Measurements from ENCODE around the gene AIRE.

AIRE gene

DNA sequence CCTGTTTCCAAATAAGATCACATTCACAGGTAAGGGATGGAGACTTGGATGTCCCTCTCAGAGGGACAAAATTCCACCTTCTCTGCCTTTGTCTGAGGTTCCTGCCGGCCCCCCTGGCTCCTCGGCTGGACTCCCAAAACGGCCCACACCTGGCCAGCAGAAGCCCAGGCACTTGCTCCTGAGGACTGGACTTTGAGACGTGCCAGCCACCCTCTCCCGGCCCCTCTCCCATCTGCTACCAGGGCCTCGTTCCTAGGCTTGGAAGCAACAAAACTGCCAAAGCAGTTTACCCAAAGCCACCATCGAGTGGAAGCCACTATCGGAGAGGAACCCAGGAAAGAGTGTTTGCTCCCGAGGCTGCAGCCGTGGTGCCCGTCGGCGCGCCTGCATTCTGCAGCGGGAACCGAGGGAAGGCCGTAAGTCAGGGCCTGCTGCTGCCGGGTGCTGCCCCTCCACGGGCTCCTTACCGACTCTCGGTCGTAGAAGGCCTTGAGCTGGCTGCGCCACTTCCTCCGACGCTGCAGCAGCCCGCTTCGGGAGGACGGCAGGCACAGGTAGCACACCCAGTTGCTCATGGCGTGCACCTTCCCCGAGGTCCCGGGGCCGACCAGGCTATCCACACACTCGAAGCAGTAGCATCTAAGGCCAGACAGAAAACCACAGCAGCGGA lies 27.5 kb upstream of the AIRE start:
- TF ChIP-seq FOXP2 (optimal IDR thresholded peaks at IDR 0.05; ENCODE audit: control extremely low read depth, extremely low read length, insufficient read depth) (no peak), EZH2 (IDR thresholded peaks at IDR 0.05) (no peak), POLR2AphosphoS5 (IDR thresholded peaks at IDR 0.05; ENCODE audit: borderline replicate concordance, low read depth, low read length) (no peak)
- H3K4me3 ChIP-seq = no peak overlapping the region
- H3K9ac ChIP-seq (ENCODE audit: insufficient read length) = no peak overlapping the region
- H3K27ac ChIP-seq = no peak overlapping the region
- no peak for DNase-seq (ENCODE audit: low read depth, low spot score)
- no peaks in the 10 kb centered on the region for H3K9me3 ChIP-seq (ENCODE audit: low read depth, low read length)
- H3K36me3 ChIP-seq (ENCODE audit: insufficient read depth, low read length) = no peaks in the 10 kb centered on the region

DNA sequence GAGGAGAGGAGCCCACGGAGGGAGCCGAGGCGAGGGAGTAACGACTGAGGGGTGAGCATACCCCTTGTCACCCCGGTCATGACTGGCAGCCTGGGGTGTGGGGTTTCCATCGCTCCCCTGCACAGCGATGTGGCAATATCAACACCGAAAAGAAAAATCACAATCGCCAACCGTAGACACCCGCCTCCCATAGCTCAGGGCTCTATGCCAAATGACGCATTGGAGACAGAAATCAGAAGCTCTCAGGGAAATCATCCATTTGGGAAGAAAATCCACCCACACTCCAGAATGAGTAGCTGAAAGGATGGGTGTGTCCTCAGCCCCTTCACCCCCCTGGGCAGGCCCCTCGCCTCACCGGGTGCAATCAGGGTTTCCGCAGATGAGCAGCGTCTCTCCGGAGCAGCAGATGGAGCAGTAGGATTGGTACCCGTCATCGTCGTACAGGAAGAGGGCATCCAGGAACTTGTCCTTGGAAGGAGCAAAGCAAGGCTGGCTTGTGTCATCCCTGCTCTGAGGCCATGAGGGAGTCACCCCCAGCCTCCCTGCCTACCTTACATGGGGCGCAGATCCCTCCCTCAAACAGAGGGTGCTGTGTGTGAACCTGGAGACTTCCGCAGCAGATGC lies 26.5 kb upstream of the AIRE start:
- Histone ChIP-seq H3K4me3 (no peak overlapping the region), H3K9ac (ENCODE audit: insufficient read length) (no peak overlapping the region), H3K27ac (no peak overlapping the region), H3K9me3 (ENCODE audit: low read depth, low read length) (no peaks in the 10 kb centered on the region), H3K36me3 (ENCODE audit: insufficient read depth, low read length) (no peaks in the 10 kb centered on the region)
- TF ChIP-seq EZH2 (IDR thresholded peaks at IDR 0.05) = no peak
- no peak for TF ChIP-seq FOXP2 (optimal IDR thresholded peaks at IDR 0.05; ENCODE audit: control extremely low read depth, extremely low read length, insufficient read depth)
- TF ChIP-seq POLR2AphosphoS5 (IDR thresholded peaks at IDR 0.05; ENCODE audit: borderline replicate concordance, low read depth, low read length) = no peak
- DNase-seq (ENCODE audit: low read depth, low spot score) = no peak

DNA sequence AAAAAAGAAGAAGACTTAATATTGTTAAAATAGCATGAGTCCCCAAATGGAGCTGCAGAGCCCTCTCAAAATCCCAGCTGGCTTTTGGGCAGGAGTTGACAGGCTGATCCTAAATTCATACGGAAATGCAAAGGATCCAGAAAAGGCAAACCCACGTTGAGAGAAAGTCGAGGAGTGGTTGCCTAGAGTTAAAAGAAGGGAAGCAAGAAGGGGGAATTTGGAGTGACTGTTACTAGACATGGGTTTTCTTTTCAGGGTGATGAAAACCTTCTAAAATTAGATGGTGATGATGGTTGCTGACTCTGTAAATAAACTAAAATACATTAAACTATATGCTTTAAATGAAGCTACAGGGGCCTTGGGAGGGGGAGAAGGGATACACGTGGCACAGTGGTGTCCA lies 25.6 kb upstream of the AIRE start:
- no peaks in the 10 kb centered on the region for H3K9me3 ChIP-seq (ENCODE audit: low read depth, low read length)
- H3K36me3 ChIP-seq (ENCODE audit: insufficient read depth, low read length) = no peaks in the 10 kb centered on the region
- H3K9ac ChIP-seq (ENCODE audit: insufficient read length) = no peak overlapping the region
- no peak overlapping the region for H3K4me3 ChIP-seq
- H3K27ac ChIP-seq = no peak overlapping the region
- DNase-seq (ENCODE audit: low read depth, low spot score) = no peak
- no peak for TF ChIP-seq POLR2AphosphoS5 (IDR thresholded peaks at IDR 0.05; ENCODE audit: borderline replicate concordance, low read depth, low read length)
- TF ChIP-seq FOXP2 (optimal IDR thresholded peaks at IDR 0.05; ENCODE audit: control extremely low read depth, extremely low read length, insufficient read depth) = no peak
- no peak for TF ChIP-seq EZH2 (IDR thresholded peaks at IDR 0.05)

DNA sequence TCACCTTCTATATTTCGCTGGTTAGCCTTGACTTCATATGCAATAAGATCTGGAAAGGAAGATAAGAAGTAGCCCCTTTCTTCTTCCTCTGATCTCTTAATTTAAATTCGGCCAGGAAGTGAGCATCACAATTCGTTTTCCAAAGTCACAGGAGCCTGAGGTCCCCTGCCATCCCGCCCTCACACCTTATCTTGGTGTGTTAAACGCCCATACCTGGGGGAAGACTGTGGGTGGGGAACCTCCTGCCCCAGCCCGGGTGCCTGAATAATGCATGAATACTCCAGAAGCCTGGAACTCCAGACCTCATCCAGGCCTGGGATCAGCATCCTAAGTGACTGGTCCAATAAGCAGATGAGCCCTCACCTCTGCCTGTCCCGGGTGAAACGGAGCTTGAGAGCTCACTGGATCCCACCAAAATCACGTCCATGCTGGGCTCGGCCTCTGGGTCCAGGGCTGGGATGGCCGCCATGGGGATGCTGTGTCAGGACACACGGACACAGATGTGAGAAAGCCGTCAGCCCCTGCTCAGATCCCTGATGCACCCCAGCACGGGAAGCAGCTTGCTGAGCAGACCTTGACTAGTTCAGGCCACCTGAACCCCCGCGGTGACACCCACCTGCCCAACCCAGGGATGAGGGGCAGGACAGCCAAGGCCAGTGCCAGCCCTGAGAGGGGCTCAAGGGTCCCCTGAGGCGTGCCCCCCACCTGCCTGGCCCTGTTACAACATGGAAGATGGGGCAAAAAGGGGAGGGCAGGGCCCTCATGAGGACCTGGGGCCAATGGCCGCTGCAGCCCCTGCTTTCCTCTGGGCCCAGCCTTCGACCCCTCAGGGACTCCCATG lies 24.7 kb upstream of the AIRE start:
- H3K9ac ChIP-seq (ENCODE audit: insufficient read length) = no peak overlapping the region
- H3K27ac ChIP-seq = no peak overlapping the region
- DNase-seq (ENCODE audit: low read depth, low spot score) = no peak
- TF ChIP-seq EZH2 (IDR thresholded peaks at IDR 0.05) = no peak
- TF ChIP-seq FOXP2 (optimal IDR thresholded peaks at IDR 0.05; ENCODE audit: control extremely low read depth, extremely low read length, insufficient read depth) = no peak
- no peak for TF ChIP-seq POLR2AphosphoS5 (IDR thresholded peaks at IDR 0.05; ENCODE audit: borderline replicate concordance, low read depth, low read length)
- no peaks in the 10 kb centered on the region for H3K9me3 ChIP-seq (ENCODE audit: low read depth, low read length)
- H3K36me3 ChIP-seq (ENCODE audit: insufficient read depth, low read length) = no peaks in the 10 kb centered on the region
- no peak overlapping the region for H3K4me3 ChIP-seq

DNA sequence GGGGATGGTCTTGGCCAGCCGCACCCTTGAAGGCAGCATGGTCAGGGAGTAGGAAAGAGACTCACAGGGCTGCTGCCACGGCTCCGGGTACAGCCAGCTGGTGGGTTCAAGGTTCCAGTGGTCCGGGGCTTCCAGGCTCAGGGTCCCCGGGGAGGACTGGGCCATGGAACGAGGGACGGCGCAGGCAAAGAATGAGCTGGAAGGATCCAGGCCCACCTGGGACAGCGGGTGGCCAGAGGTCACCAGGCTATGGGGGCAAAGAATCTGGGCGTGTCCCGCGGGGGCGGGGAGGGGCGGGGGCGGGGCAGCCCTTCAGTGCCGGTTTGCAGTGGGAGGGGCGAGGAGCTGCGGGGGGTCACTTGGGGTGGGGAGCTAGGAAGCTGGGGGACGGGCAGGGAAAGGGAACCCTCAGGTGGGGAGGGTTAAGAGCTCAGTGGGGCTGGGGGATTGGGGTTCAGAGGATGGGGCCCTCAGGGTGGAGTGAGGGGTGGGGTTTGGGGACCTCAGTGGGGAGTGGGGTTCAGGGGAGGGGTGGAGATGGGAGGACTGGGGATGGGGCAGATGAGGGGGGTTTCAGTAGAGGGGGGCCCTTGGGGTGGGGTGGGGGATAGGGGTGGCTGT lies 23.9 kb upstream of the AIRE start, which contains the start of gene DNMT3L:
DNMT3L (minus strand) TSS at position 223 of the 621 bp plus-strand sequence. CDS start 638 bp downstream, outside the sequence.
- Histone ChIP-seq H3K9me3 (ENCODE audit: low read depth, low read length) (no peaks in the 10 kb centered on the region), H3K9ac (ENCODE audit: insufficient read length) (no peak within 1 kb of the TSS), H3K27ac (no peak within 1 kb of the TSS), H3K4me3 (no peak within 1 kb of the TSS), H3K36me3 (ENCODE audit: insufficient read depth, low read length) (no peaks in the 10 kb centered on the region)
- no peak for DNase-seq (ENCODE audit: low read depth, low spot score)
- no peak for TF ChIP-seq POLR2AphosphoS5 (IDR thresholded peaks at IDR 0.05; ENCODE audit: borderline replicate concordance, low read depth, low read length)
- TF ChIP-seq EZH2 (IDR thresholded peaks at IDR 0.05) = no peak
- TF ChIP-seq FOXP2 (optimal IDR thresholded peaks at IDR 0.05; ENCODE audit: control extremely low read depth, extremely low read length, insufficient read depth) = no peak

DNA sequence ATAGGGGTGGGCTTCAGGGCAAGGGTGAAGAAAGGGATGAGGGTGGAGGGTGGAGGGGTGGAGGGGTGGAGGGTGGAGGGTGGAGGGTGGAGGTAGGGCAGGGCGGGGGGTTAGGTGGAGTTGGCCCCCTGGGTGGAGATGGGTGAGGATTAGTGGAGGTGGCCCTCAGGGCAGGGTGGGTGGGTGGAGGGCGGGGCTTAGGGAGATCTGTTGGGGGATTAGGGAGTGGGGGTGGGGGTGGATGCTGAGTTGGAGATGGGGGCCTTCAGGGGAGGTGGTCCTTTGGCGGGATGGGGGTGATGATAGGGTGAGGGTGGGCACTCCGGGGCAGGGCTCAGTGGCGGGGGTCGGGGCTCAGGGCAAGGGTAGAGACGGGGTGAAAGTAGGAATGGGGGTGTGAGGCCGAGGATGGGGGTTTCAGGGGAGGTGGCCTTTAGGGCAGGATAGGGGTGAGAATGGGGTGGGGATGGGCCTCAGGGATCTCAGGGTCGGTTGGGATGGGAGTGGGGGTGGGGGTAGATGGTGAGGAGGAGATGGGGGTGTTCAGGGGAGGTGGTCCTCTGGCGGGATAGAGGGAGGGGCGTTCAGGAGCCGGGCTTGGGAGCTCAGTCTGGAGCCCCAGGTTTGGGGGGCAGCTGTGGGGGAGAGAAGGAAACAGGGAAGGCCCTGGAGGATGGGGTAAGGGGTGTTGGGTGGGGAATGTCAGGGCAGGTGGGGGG lies 23.2 kb upstream of the AIRE start:
- no peaks in the 10 kb centered on the region for H3K36me3 ChIP-seq (ENCODE audit: insufficient read depth, low read length)
- TF ChIP-seq POLR2AphosphoS5 (IDR thresholded peaks at IDR 0.05; ENCODE audit: borderline replicate concordance, low read depth, low read length) = no peak
- no peak for TF ChIP-seq FOXP2 (optimal IDR thresholded peaks at IDR 0.05; ENCODE audit: control extremely low read depth, extremely low read length, insufficient read depth)
- no peak for TF ChIP-seq EZH2 (IDR thresholded peaks at IDR 0.05)
- H3K27ac ChIP-seq = no peak overlapping the region
- DNase-seq (ENCODE audit: low read depth, low spot score) = no peak
- no peak overlapping the region for H3K9ac ChIP-seq (ENCODE audit: insufficient read length)
- H3K4me3 ChIP-seq = no peak overlapping the region
- H3K9me3 ChIP-seq (ENCODE audit: low read depth, low read length) = no peaks in the 10 kb centered on the region

DNA sequence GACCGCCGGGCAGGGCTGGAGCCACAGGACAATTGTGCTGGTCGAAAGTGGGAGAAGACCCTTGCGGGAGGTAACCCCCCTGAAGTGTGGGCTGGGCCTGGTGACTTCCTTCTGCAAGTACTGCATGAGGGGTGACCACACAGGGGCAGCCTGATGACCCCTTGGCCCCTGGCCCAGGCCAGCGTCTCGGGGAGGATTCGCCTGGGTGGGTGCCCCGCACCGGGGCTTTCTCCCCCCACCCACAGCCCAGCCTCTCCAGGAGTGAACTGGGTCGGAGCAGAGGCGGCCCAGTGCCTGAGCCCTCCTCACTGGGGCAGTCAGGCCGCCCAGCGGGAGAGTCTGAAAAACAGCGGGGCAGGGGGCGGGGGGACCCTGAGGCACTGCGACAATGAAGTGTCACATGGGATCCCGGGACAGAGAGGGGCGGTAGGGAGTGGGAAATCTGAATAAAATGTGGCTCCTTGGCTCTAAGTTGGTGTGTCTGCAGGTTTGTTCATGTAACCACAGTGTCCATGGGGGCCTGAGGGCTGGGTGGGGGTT lies 22.4 kb upstream of the AIRE start:
- H3K4me3 ChIP-seq = no peak overlapping the region
- TF ChIP-seq POLR2AphosphoS5 (IDR thresholded peaks at IDR 0.05; ENCODE audit: borderline replicate concordance, low read depth, low read length) = no peak
- no peak for TF ChIP-seq EZH2 (IDR thresholded peaks at IDR 0.05)
- no peak for TF ChIP-seq FOXP2 (optimal IDR thresholded peaks at IDR 0.05; ENCODE audit: control extremely low read depth, extremely low read length, insufficient read depth)
- H3K27ac ChIP-seq = no peak overlapping the region
- DNase-seq (ENCODE audit: low read depth, low spot score) = no peak
- H3K9ac ChIP-seq (ENCODE audit: insufficient read length) = no peak overlapping the region
- no peaks in the 10 kb centered on the region for H3K36me3 ChIP-seq (ENCODE audit: insufficient read depth, low read length)
- H3K9me3 ChIP-seq (ENCODE audit: low read depth, low read length) = no peaks in the 10 kb centered on the region

Data from SK-N-MC (cell line).